CD4-positive, alpha-beta T cell treated with Interleukin-17A for 4 hours (primary cell): Measurements from ENCODE around the gene IL17REL.

Experiments
- DNase-seq: peaks from one replicate; pipeline ENCODE4 v3.0.0-alpha.2; 2020; ENCODE audit warnings: mixed read lengths

IL17REL gene

GRCh38 chr22:50045211-50046018 lies 32.9 kb upstream of the IL17REL start:
- no peak for DNase-seq

GRCh38 chr22:50044485-50045118 lies 32.0 kb upstream of the IL17REL start:
- no peak for DNase-seq

GRCh38 chr22:50041361-50042065 lies 28.9 kb upstream of the IL17REL start:
- DNase-seq: no peak

GRCh38 chr22:50040717-50041116 lies 28.2 kb upstream of the IL17REL start:
- DNase-seq: no peak

GRCh38 chr22:50039669-50040443 lies 27.3 kb upstream of the IL17REL start:
- DNase-seq: no peak

- DNase-seq: no peak
Measured at GRCh38 chr22:50035976-50036724, 23.6 kb upstream of the IL17REL start.

- no peak for DNase-seq
Measured at GRCh38 chr22:50035131-50035881, 22.7 kb upstream of the IL17REL start.

GRCh38 chr22:50034126-50035081 lies 21.8 kb upstream of the IL17REL start:
- DNase-seq: no peak

GRCh38 chr22:50032941-50033601 lies 20.5 kb upstream of the IL17REL start:
- DNase-seq: no peak

- no peak for DNase-seq
Measured at GRCh38 chr22:50032109-50032871, 19.7 kb upstream of the IL17REL start.

GRCh38 chr22:50031189-50032091 lies 18.9 kb upstream of the IL17REL start:
- DNase-seq: no peak

GRCh38 chr22:50030297-50031188 lies 18.0 kb upstream of the IL17REL start:
- DNase-seq: peak; percentile 91

- DNase-seq: peak; percentile 66
Measured at GRCh38 chr22:50027639-50028537, 15.3 kb upstream of the IL17REL start.

GRCh38 chr22:50025993-50026392 lies 13.4 kb upstream of the IL17REL start:
- DNase-seq: no peak

- no peak for DNase-seq
Measured at GRCh38 chr22:50022171-50022819, 9.7 kb upstream of the IL17REL start.
